ENCODE data around the gene RAD1. TPM values are rescaled to one million over a fixed set of nuclear protein-coding genes. Genes with fewer than 3 reads are reported as not detected.

Gene RAD1
- total and polyA plus RNA-seq, 2 of the 8 experiments (the other 6 are each of a cell fraction or from before 2014, with no cell fraction given), result 15.1 to 37.3 TPM

DNA sequence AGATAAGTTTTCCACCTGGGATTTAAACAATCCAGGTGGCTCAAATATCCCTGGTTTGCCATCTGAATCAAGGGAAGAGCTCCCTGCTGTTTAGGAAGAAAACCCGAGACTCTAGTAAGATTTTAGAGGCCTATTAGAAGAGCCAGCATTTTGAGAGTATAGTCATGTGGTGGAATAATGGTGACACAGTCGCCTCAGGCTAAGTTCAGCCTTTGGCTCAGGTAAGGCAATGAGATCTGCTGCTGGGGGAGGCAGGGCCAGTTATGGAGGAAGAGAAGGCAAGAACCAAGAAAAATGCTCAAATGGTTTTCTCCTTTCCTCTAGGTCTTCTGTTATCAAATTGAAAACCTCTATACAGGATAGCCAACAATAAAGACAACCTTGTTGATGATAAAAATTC lies 16.2 kb downstream of the RAD1 start:
- Histone ChIP-seq H3K23me2 (ENCODE audit: low read depth, low read length) (no peaks in the 10 kb centered on the region), H4K8ac (ENCODE audit: extremely low read depth, insufficient read depth, low read length) (no peak overlapping the region), H3K4me1 (replicated peaks in 1 of 4; ENCODE audit: control insufficient read depth in 3 of 4, insufficient read depth in 4 of 4, low read length in 3 of 4) (peaks cover 0 to 11% (median 0%) of the 10 kb centered on the region in 4 experiments; a peak in 1 of 7 replicates), H3K27me3 (replicated peaks in 1 of 4; ENCODE audit: control insufficient read depth in 3 of 4, extremely low read depth in 1 of 4, insufficient read depth in 3 of 4, low read length in 3 of 4) (no peaks in the 10 kb centered on the region), H2BK5ac (ENCODE audit: low read depth, low read length) (no peak overlapping the region; the same call in 1 of the 2 replicates), H3K9me3 (ENCODE audit: insufficient read depth in 2 of 2, low read depth in 1 of 2, low read length in 1 of 2) (no peaks in the 10 kb centered on the region), H3K9ac (replicated peaks in 1 of 4; ENCODE audit: extremely low read depth in 1 of 4, low read depth in 3 of 4, low read length in 3 of 4) (no peak overlapping the region), H2BK15ac (ENCODE audit: low read length) (no peak overlapping the region), H3K4me2 (ENCODE audit: insufficient read depth in 1 of 2, low read depth in 2 of 2, low read length in 2 of 2) (no peak overlapping the region), H4K91ac (replicated peaks; ENCODE audit: insufficient read length, low read length) (no peak overlapping the region), H3K23ac (ENCODE audit: insufficient read length) (no peak overlapping the region), H3K56ac (replicated peaks; ENCODE audit: insufficient read length, low read depth, low read length) (no peak overlapping the region), H3K4ac (replicated peaks; ENCODE audit: insufficient read length, low read depth, low read length) (no peak overlapping the region), H2BK20ac (ENCODE audit: low read length) (no peak overlapping the region), H3K79me1 (ENCODE audit: low read depth, low read length) (no peaks in the 10 kb centered on the region), H3K36me3 (ENCODE audit: control insufficient read depth in 2 of 4, insufficient read depth in 4 of 4, low read length in 3 of 4) (peaks cover 0 to 4% (median under 1%) of the 10 kb centered on the region in 4 experiments; a peak in 2 of 8 replicates), H3K14ac (ENCODE audit: insufficient read length) (no peak overlapping the region), H3K27ac (ENCODE audit: low read depth, low read length) (no peak overlapping the region), H4K20me1 (replicated peaks in 1 of 2; ENCODE audit: control insufficient read depth in 1 of 2, insufficient read depth in 2 of 2, low read length in 2 of 2) (no peaks in the 10 kb centered on the region), H3K4me3 (ENCODE audit: extremely low read depth in 1 of 4, insufficient read depth in 2 of 4, low read depth in 3 of 4, low read length in 4 of 4) (no peak overlapping the region), H2AFZ (ENCODE audit: low read length) (no peak overlapping the region), H3K18ac (ENCODE audit: extremely low read depth, low read length) (no peak overlapping the region), H2AK5ac (ENCODE audit: low read depth, low read length) (no peak overlapping the region), H4K5ac (ENCODE audit: insufficient read length, low read depth, low read length) (no peak overlapping the region), H3K79me2 (ENCODE audit: control insufficient read depth in 1 of 2, insufficient read depth in 2 of 2, low read length in 2 of 2) (no peaks in the 10 kb centered on the region), H2BK12ac (ENCODE audit: low read depth, low read length) (no peak overlapping the region), H2BK120ac (replicated peaks; ENCODE audit: low read depth, low read length) (no peak overlapping the region)
- 89% methylated on average over 2 of the region's 2 CpGs; no CpG with 5 or more reads in 1 of the 2 experiments for WGBS, 2 experiments (ENCODE audit: extremely low coverage in 1 of 2, insufficient coverage in 1 of 2, insufficient read length in 1 of 2, insufficient replicate concordance in 2 of 2, low coverage in 1 of 2, low lambda C conversion rate in 2 of 2, missing lambda C conversion rate in 1 of 2)
- ChIA-PET POLR2A (ENCODE audit: partially characterized antibody) (interaction anchor here (0.6 to 2.3 kb wide), 6 partner anchors 16 to 410 kb away, joined by 3 to 11 read pairs (median 4); partner anchors contain the start of genes BRIX1, RAD1 and TTC23L), CTCF (ENCODE audit: partially characterized antibody) (interaction anchor here (0.7 to 4.9 kb wide), 49 partner anchors 7 to 435 kb away, joined by 3 to 44 read pairs (median 5); partner anchors contain the start of genes BRIX1, RAD1 and TTC23L)
- no peak for FAIRE-seq
- DNase-seq (ENCODE audit: low read depth in 1 of 2, low spot score in 2 of 2), result no peak
- no peak for TF ChIP-seq TAF1 (IDR thresholded peaks at IDR 0.05; ENCODE audit: low read depth, low read length)
- no peak for TF ChIP-seq SP2 (IDR thresholded peaks at IDR 0.05; ENCODE audit: low read length)
- TF ChIP-seq HDAC6 (IDR thresholded peaks at IDR 0.05; ENCODE audit: low read depth, low read length), result no peak
- no peak for TF ChIP-seq RBBP5 (IDR thresholded peaks at IDR 0.05; ENCODE audit: borderline replicate concordance, low read depth, low read length)
- TF ChIP-seq POLR2A (IDR thresholded peaks at IDR 0.05; ENCODE audit: control extremely low read depth in 1 of 2, low read depth in 2 of 2, low read length in 2 of 2), result no peak
- TF ChIP-seq, protein P1, sequence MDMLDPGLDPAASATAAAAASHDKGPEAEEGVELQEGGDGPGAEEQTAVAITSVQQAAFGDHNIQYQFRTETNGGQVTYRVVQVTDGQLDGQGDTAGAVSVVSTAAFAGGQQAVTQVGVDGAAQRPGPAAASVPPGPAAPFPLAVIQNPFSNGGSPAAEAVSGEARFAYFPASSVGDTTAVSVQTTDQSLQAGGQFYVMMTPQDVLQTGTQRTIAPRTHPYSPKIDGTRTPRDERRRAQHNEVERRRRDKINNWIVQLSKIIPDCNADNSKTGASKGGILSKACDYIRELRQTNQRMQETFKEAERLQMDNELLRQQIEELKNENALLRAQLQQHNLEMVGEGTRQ (IDR thresholded peaks at IDR 0.05; ENCODE audit: low read length), result no peak
- TF ChIP-seq CBX8 (IDR thresholded peaks at IDR 0.05; ENCODE audit: borderline replicate concordance, low read depth, low read length), result no peak
- no peak for TF ChIP-seq JUND (IDR thresholded peaks at IDR 0.05; ENCODE audit: low read length)
- TF ChIP-seq EP300 (IDR thresholded peaks at IDR 0.05; ENCODE audit: borderline replicate concordance in 1 of 2, low read depth in 2 of 2, low read length in 2 of 2), result no peak
- TF ChIP-seq GTF2F1 (IDR thresholded peaks at IDR 0.05; ENCODE audit: borderline replicate concordance, low read depth, low read length), result no peak
- no peak for TF ChIP-seq TAF7 (optimal IDR thresholded peaks at IDR 0.05; ENCODE audit: borderline replicate concordance, low read depth, low read length)
- no peak for TF ChIP-seq CREB1 (IDR thresholded peaks at IDR 0.05)
- no peak for TF ChIP-seq SIN3A (conservative IDR thresholded peaks at IDR 0.05 in 1 of 2, IDR thresholded peaks at IDR 0.05 in 1 of 2; ENCODE audit: low read depth in 1 of 2, low read length in 2 of 2)

All from H1 (cell line).